HepG2 (cell line): ENCODE measurements around the gene PEMT. TPM values are rescaled to one million over a fixed set of nuclear protein-coding genes. Genes with fewer than 3 reads are reported as not detected.

Experiments used
- ATAC-seq: fragments of 200-7000 bp; cut with Tn5 transposase; 3 replicates; pipeline ENCODE4 v1.9.1; 2020; ENCODE audit warnings: mild to moderate bottlenecking, moderate library complexity
- BruUV-seq: library from RNA; stranded (reverse); fragments of 400-500 nt; replicated peaks from 2 replicates; lab custom pipeline; 2021; lab: Mats Ljungman, UMichigan
- CTCF ChIA-PET: fragments of 300-600 bp; formaldehyde crosslinking; extraction: SDS; loops from one replicate; lab custom pipeline; 2021; ENCODE audit warnings: low total read pairs, inconsistent platforms, low intra/inter-chr PET ratio; lab: Yijun Ruan, JAX
- POLR2A ChIA-PET: fragments of 350-600 bp; sonication (Branson Sonifier 250); formaldehyde crosslinking; loops from one replicate; lab custom pipeline; 2020; ENCODE audit warnings: antibody characterized with exemption, inconsistent platforms; lab: Yijun Ruan, JAX
- DNase-seq: peaks from one replicate; pipeline ENCODE4 v3.0.0-alpha.2; 2015; ENCODE audit warnings: low spot score
- FAIRE-seq: peaks from 3 replicates; lab custom pipeline; 2011; peaks lifted over from hg19 to GRCh38; lab: Jason Lieb, UNC
- H2AFZ ChIP-seq: one replicate; pipeline ENCODE4 v1.6.1; 2011; ENCODE audit warnings: low read length, inconsistent platforms
- H3K27ac ChIP-seq: fragments of 300-600 bp; 3 replicates; pipeline ENCODE4 v1.8.0; 2011; ENCODE audit warnings: mixed run types, mild to moderate bottlenecking, mixed read lengths, low read length, inconsistent platforms; ENCODE audit not compliant: insufficient read depth; ENCODE audit errors: extremely low read length
- H3K27me3 ChIP-seq, 2 experiments: fragments of 200-600 bp in 1 of 2; 2 replicates in 1 of 2; 3 replicates in 1 of 2; pipeline versions ENCODE4 v1.6.0 to v1.8.0; 2011; ENCODE audit warnings: low read length in 2 of 2, mild to moderate bottlenecking in 2 of 2, moderate library complexity in 2 of 2, inconsistent platforms in 1 of 2; ENCODE audit not compliant: insufficient read depth in 2 of 2, control insufficient read depth in 1 of 2
- H3K36me3 ChIP-seq, 2 experiments: fragments of 200-600 bp in 1 of 2; replicated peaks in 1 of 2; 2 replicates in 1 of 2; 3 replicates in 1 of 2; pipeline versions ENCODE4 v1.5.1 to v1.8.0; 2011; ENCODE audit warnings: low read length in 2 of 2, inconsistent platforms in 1 of 2; ENCODE audit not compliant: insufficient read depth in 2 of 2, control insufficient read depth in 1 of 2
- H3K4me1 ChIP-seq: 2 replicates; pipeline ENCODE4 v1.5.1; 2012; ENCODE audit warnings: low read length, inconsistent platforms; ENCODE audit not compliant: insufficient read depth
- H3K4me2 ChIP-seq: 2 replicates; pipeline ENCODE4 v1.6.0; 2011; ENCODE audit warnings: low read depth, low read length, inconsistent platforms
- H3K4me3 ChIP-seq, 3 experiments: fragments of 200-600 bp in 1 of 3; sonication (generic), shearing (Covaris generic) in 1 of 3; replicated peaks in 1 of 3; 2 replicates each; pipeline ENCODE4 v1.5.1; 2011 to 2016; ENCODE audit warnings: low read length in 3 of 3, inconsistent platforms in 2 of 3, low read depth in 2 of 3, mild to moderate bottlenecking in 2 of 3, control low read depth in 1 of 3, mixed read lengths in 1 of 3; ENCODE audit not compliant: insufficient read depth in 1 of 3
- H3K79me2 ChIP-seq: one replicate; pipeline ENCODE4 v1.6.1; 2011; ENCODE audit warnings: low read length, inconsistent platforms; ENCODE audit not compliant: insufficient read depth
- H3K9ac ChIP-seq: 2 replicates; pipeline ENCODE4 v1.6.0; 2011; ENCODE audit warnings: mild to moderate bottlenecking, low read depth, low read length, inconsistent platforms; ENCODE audit not compliant: insufficient read depth
- H3K9me3 ChIP-seq: 2 replicates; pipeline ENCODE4 v1.5.1; 2012; ENCODE audit warnings: mild to moderate bottlenecking, low read length
- H4K20me1 ChIP-seq: 2 replicates; pipeline ENCODE4 v1.6.0; 2011; ENCODE audit warnings: inconsistent platforms, mild to moderate bottlenecking, low read length, moderate library complexity; ENCODE audit not compliant: insufficient read depth
- EED ChIP-seq: sonication (generic); formaldehyde crosslinking; IDR thresholded peaks from 2 replicates; pipeline ENCODE4 v1.5.0; 2020; ENCODE audit warnings: mild to moderate bottlenecking, missing genetic modification reagents
- HNRNPL ChIP-seq: fragments of 200-400 bp; formaldehyde crosslinking; IDR thresholded peaks from 2 replicates; pipeline ENCODE4 v1.6.1; 2017; ENCODE audit warnings: mild to moderate bottlenecking, low read depth, low read length
- KLF13 ChIP-seq: sonication (generic); formaldehyde crosslinking; IDR thresholded peaks from 2 replicates; pipeline ENCODE4 v1.4.0; 2020; ENCODE audit warnings: mild to moderate bottlenecking, missing genetic modification reagents
- MBD4 ChIP-seq: IDR thresholded peaks from 2 replicates; pipeline ENCODE4 v1.6.1; 2012; ENCODE audit warnings: low read length, inconsistent platforms, borderline replicate concordance
- ZBTB20 ChIP-seq: sonication (generic); formaldehyde crosslinking; IDR thresholded peaks from 2 replicates; pipeline ENCODE4 v1.8.1; 2023; ENCODE audit warnings: missing genetic modification reagents, low read depth, mild to moderate bottlenecking, borderline replicate concordance
- WGBS: methylation state at CpG from one replicate; pipeline ENCODE4 v1.1.6; 2017; ENCODE audit warnings: low lambda C conversion rate; 5-methylcytosine and 5-hydroxymethylcytosine counted together
- in situ Hi-C: cut with HindIII; loops from 2 replicates; pipeline ENCODE4 v1.10.0; 2017; ENCODE audit warnings: low pct_unique_long_range_greater_than_20kb; ENCODE audit not compliant: extremely low pct_ligation_motif_present
- intact Hi-C: fragments of 100-400 bp; cut with micrococcal nuclease; formaldehyde crosslinking; loops from one replicate; pipeline ENCODE4 v1.10.0; 2022; ENCODE audit not compliant: unreplicated experiment
- polyA plus RNA-seq, 8 experiments: library from polyadenylated mRNA; depleted of rRNA in 3 of 8; stranded (reverse) in 7 of 8; unstranded in 1 of 8; fragments of >200 nt; fragmentation: Illumina TruSeq in 4 of 8; extraction: Trizol in 4 of 8; gene quantifications; 2 replicates each; pipeline versions ENCODE4 v1.2.1 to v1.2.3, GENCODE V29; 2011 to 2016; ENCODE audit warnings: low read depth in 4 of 8, missing spikeins in 1 of 8, mixed read lengths in 1 of 8; ENCODE audit not compliant: insufficient read depth in 1 of 8
- total RNA-seq, 5 experiments: library from RNA; depleted of rRNA; stranded (reverse); fragments of >200 nt; fragmentation: Illumina TruSeq; extraction: Trizol; gene quantifications; 2 replicates each; pipeline ENCODE4 v1.2.3, GENCODE V29; 2016; ENCODE audit warnings: low read depth in 1 of 5
- TF ChIP-seq, protein P1 (sequence below): sonication (generic); formaldehyde crosslinking; conservative IDR thresholded peaks from 2 replicates; pipeline ENCODE4 v1.4.0; 2020; ENCODE audit warnings: mild to moderate bottlenecking, missing genetic modification reagents, moderate library complexity
- TF ChIP-seq, protein P2 (sequence below): sonication (generic); formaldehyde crosslinking; IDR thresholded peaks from 2 replicates; pipeline ENCODE4 v1.4.0; 2020; ENCODE audit warnings: low read depth, mild to moderate bottlenecking, missing genetic modification reagents
- TF ChIP-seq, protein P3 (sequence below): sonication (generic); formaldehyde crosslinking; conservative IDR thresholded peaks from 2 replicates; pipeline ENCODE4 v1.4.0; 2020; ENCODE audit warnings: missing genetic modification reagents

The PEMT gene
- total and polyA plus RNA-seq, 2 of the 13 experiments (the other 11 are each of a cell fraction or from before 2014, with no cell fraction given): 31.7 to 43.6 TPM

DNA sequence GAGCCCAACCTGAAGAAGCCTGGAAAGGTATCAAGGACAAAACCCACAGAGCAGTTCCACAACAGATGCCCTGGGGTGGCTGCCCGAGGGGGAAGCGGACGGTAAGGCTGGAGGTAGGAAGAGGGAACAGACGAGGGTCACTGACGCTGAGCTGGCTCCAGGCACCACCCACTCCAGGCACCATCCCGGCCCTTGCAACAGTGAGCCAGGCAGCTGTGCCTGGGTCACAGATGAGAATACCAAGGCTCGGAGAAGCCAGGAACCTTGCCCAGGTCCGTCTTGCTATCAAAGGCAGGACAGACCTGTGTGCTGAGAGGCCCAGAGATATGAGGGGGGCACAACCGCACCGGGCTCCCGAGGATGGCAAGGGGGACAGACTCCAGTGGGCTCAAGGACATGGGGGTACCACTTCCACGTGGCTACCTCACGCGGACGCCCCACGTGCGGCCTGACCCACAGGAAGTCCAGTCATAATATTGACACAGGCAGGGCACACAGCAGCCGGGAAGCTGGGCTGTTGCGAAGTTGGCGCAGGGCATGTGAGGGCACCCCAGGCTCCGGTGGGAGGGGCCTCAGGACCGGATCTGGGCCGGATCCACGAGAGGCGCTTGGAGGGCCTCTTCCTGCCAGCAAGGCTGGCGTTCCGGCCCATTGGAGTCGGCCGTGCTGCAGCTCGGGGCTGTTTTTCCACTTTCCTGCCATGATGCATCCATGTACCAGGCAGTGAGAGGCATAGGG lies 29.9 kb downstream of the PEMT start:
- 100% methylated on average over 6 of the region's 30 CpGs for WGBS

DNA sequence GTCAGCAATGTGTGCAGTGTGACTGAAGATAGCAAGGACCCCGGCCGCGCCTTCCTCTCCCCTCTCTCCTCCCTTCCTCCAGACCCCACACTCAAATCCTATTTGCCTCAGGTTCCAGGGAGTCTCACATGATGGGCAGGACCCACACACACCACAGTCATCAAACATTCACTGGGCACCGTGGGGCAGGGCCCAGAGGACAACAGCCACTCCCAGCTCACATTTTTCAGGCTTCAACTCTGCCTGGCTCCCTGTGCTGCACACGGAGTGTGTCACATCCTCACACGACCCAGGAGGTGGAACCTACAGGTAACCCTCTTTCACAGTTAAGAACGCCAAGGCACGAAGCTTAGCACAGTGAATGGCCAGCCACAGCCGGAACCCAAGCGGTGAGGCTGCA lies 30.5 kb downstream of the PEMT start:
- Histone ChIP-seq H2AFZ (no peak overlapping the region), H3K4me3 (no peak overlapping the region), H3K27me3 (no peaks in the 10 kb centered on the region), H3K36me3 (no peaks in the 10 kb centered on the region), H4K20me1 (no peaks in the 10 kb centered on the region), H3K4me2 (no peak overlapping the region), H3K79me2 (no peaks in the 10 kb centered on the region), H3K27ac (no peak overlapping the region), H3K9ac (no peak overlapping the region), H3K9me3 (no peaks in the 10 kb centered on the region), H3K4me1 (no peaks in the 10 kb centered on the region)
- ChIA-PET POLR2A (interaction anchor here (1.3 kb wide), 1 partner anchor 64 kb away, joined by 4 read pairs; the partner anchor contains the start of gene RASD1), CTCF (no interaction called here)
- FAIRE-seq (no peak), ATAC-seq (no peak), DNase-seq (no peak)
- 91% methylated on average over 10 of the region's 10 CpGs for WGBS
- no TSS peak for BruUV-seq
- in situ Hi-C loops: no loop called here
- intact Hi-C loops: no loop called here
- TF ChIP-seq, protein P1, sequence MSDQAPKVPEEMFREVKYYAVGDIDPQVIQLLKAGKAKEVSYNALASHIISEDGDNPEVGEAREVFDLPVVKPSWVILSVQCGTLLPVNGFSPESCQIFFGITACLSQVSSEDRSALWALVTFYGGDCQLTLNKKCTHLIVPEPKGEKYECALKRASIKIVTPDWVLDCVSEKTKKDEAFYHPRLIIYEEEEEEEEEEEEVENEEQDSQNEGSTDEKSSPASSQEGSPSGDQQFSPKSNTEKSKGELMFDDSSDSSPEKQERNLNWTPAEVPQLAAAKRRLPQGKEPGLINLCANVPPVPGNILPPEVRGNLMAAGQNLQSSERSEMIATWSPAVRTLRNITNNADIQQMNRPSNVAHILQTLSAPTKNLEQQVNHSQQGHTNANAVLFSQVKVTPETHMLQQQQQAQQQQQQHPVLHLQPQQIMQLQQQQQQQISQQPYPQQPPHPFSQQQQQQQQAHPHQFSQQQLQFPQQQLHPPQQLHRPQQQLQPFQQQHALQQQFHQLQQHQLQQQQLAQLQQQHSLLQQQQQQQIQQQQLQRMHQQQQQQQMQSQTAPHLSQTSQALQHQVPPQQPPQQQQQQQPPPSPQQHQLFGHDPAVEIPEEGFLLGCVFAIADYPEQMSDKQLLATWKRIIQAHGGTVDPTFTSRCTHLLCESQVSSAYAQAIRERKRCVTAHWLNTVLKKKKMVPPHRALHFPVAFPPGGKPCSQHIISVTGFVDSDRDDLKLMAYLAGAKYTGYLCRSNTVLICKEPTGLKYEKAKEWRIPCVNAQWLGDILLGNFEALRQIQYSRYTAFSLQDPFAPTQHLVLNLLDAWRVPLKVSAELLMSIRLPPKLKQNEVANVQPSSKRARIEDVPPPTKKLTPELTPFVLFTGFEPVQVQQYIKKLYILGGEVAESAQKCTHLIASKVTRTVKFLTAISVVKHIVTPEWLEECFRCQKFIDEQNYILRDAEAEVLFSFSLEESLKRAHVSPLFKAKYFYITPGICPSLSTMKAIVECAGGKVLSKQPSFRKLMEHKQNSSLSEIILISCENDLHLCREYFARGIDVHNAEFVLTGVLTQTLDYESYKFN (CRISPR knock-in tag): no peak
- TF ChIP-seq MBD4 (no peak), KLF13 (CRISPR knock-in tag) (no peak), EED (no peak)
- TF ChIP-seq, protein P2, sequence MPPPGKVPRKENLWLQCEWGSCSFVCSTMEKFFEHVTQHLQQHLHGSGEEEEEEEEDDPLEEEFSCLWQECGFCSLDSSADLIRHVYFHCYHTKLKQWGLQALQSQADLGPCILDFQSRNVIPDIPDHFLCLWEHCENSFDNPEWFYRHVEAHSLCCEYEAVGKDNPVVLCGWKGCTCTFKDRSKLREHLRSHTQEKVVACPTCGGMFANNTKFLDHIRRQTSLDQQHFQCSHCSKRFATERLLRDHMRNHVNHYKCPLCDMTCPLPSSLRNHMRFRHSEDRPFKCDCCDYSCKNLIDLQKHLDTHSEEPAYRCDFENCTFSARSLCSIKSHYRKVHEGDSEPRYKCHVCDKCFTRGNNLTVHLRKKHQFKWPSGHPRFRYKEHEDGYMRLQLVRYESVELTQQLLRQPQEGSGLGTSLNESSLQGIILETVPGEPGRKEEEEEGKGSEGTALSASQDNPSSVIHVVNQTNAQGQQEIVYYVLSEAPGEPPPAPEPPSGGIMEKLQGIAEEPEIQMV (CRISPR knock-in tag): no peak
- TF ChIP-seq, protein P3, sequence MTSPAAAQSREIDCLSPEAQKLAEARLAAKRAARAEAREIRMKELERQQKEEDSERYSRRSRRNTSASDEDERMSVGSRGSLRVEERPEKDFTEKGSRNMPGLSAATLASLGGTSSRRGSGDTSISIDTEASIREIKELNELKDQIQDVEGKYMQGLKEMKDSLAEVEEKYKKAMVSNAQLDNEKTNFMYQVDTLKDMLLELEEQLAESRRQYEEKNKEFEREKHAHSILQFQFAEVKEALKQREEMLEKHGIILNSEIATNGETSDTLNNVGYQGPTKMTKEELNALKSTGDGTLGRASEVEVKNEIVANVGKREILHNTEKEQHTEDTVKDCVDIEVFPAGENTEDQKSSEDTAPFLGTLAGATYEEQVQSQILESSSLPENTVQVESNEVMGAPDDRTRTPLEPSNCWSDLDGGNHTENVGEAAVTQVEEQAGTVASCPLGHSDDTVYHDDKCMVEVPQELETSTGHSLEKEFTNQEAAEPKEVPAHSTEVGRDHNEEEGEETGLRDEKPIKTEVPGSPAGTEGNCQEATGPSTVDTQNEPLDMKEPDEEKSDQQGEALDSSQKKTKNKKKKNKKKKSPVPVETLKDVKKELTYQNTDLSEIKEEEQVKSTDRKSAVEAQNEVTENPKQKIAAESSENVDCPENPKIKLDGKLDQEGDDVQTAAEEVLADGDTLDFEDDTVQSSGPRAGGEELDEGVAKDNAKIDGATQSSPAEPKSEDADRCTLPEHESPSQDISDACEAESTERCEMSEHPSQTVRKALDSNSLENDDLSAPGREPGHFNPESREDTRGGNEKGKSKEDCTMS: no peak

More for the DNA sequence above, 29.9 kb downstream of the PEMT start:
- DNase-seq (no peak), FAIRE-seq (no peak), ATAC-seq (no peak)
- Histone ChIP-seq H3K4me2 (no peak overlapping the region), H3K9ac (no peak overlapping the region), H3K4me1 (no peaks in the 10 kb centered on the region), H4K20me1 (no peaks in the 10 kb centered on the region), H3K27me3 (no peaks in the 10 kb centered on the region), H2AFZ (no peak overlapping the region), H3K79me2 (no peaks in the 10 kb centered on the region), H3K9me3 (no peaks in the 10 kb centered on the region), H3K27ac (no peak overlapping the region), H3K4me3 (no peak overlapping the region), H3K36me3 (no peaks in the 10 kb centered on the region)
- ChIA-PET POLR2A (interaction anchor here (1.3 kb wide), 1 partner anchor 65 kb away, joined by 4 read pairs; the partner anchor contains the start of gene RASD1), CTCF (no interaction called here)
- BruUV-seq: no TSS peak
- intact Hi-C loops: no loop called here
- in situ Hi-C loops: no loop called here
- TF ChIP-seq ZBTB20 (CRISPR knock-in tag) (no peak), HNRNPL (0 out of 2 replicates have a peak, but pooled peaks have one; percentile 48)
